GM19239 (cell line): ENCODE results near the gene MPL.
A peak's percentile ranks its signal among the peaks of the same experiment; 100 is the strongest.

Experiments
- DNase-seq: peaks from one replicate; pipeline ENCODE4 v3.0.0; 2011; ENCODE audit warnings: low spot score; ENCODE audit not compliant: insufficient read length
- FAIRE-seq: peaks from 2 replicates; lab custom pipeline; 2011; peaks lifted over from hg19 to GRCh38; lab: Jason Lieb, UNC

The MPL gene

GRCh38 chr1:43351421-43352350 lies 14.1 kb downstream of the MPL start:
- FAIRE-seq (no peak), DNase-seq (no peak)

- DNase-seq, result no peak
These were observed 14.7 kb downstream of the MPL start for GRCh38 chr1:43352351-43352705.

GRCh38 chr1:43352881-43353280 lies 15.3 kb downstream of the MPL start:
- DNase-seq (no peak), FAIRE-seq (no peak)

More at GRCh38 chr1:43352351-43352705, 14.7 kb downstream of the MPL start:
- FAIRE-seq, result no peak

GRCh38 chr1:43354471-43354870 lies 16.9 kb downstream of the MPL start:
- FAIRE-seq (no peak), DNase-seq (no peak)

GRCh38 chr1:43354936-43355335 lies 17.3 kb downstream of the MPL start:
- DNase-seq (no peak), FAIRE-seq (no peak)

- FAIRE-seq (no peak), DNase-seq (no peak)
These were observed 19.6 kb downstream of the MPL start for GRCh38 chr1:43357251-43357650.

GRCh38 chr1:43358121-43358745 lies 20.6 kb downstream of the MPL start:
- DNase-seq, result no peak
- FAIRE-seq, result no peak

GRCh38 chr1:43358746-43359693 lies 21.4 kb downstream of the MPL start, which contains the start of gene CDC20:
CDC20 (plus strand) TSS chr1:43358981; CDS start chr1:43359216, 235 bp downstream.
- peak; percentile 97 for FAIRE-seq
- peak; percentile 92 for DNase-seq

GRCh38 chr1:43359696-43360095 lies 22.1 kb downstream of the MPL start:
- FAIRE-seq, result no peak
- no peak for DNase-seq

- FAIRE-seq (no peak), DNase-seq (no peak)
These were observed 23.0 kb downstream of the MPL start for GRCh38 chr1:43360616-43361015.

- FAIRE-seq, result no peak
- DNase-seq, result no peak
These were observed 25.8 kb downstream of the MPL start for GRCh38 chr1:43363283-43363934.

GRCh38 chr1:43363935-43364525 lies 26.4 kb downstream of the MPL start:
- FAIRE-seq (no peak), DNase-seq (no peak)

GRCh38 chr1:43365678-43366077 lies 28.1 kb downstream of the MPL start:
- FAIRE-seq, result no peak
- no peak for DNase-seq

GRCh38 chr1:43366179-43366578 lies 28.6 kb downstream of the MPL start:
- DNase-seq (no peak), FAIRE-seq (no peak)

GRCh38 chr1:43366601-43367025 lies 29.0 kb downstream of the MPL start:
- DNase-seq (no peak), FAIRE-seq (no peak)

- DNase-seq (no peak), FAIRE-seq (no peak)
These were observed 29.6 kb downstream of the MPL start for GRCh38 chr1:43367026-43367903.

- DNase-seq, result peak; percentile 95
- peak; percentile 83 for FAIRE-seq
These were observed 30.5 kb downstream of the MPL start, which contains the start of gene ELOVL1 for GRCh38 chr1:43367904-43368645. ELOVL1 (minus strand) TSS chr1:43368011; CDS start chr1:43365609, 2,402 bp downstream.

- FAIRE-seq (no peak), DNase-seq (no peak)
These were observed 31.0 kb downstream of the MPL start for GRCh38 chr1:43368646-43369020.
